GM19397 (cell line): Measurements from ENCODE around the gene METTL1.
"Not testable (repeated sequence)": the region's sequence is repeated elsewhere in the genome, so short reads cannot be mapped to it uniquely, and the experiment has no call there.

Experiments
- ATAC-seq: cut with Tn5 transposase; IDR thresholded peaks from one replicate; pipeline ENCODE4 v1.9.1; 2021; ENCODE audit warnings: mild to moderate bottlenecking, moderate library complexity; ENCODE audit not compliant: unreplicated experiment

The METTL1 gene

DNA sequence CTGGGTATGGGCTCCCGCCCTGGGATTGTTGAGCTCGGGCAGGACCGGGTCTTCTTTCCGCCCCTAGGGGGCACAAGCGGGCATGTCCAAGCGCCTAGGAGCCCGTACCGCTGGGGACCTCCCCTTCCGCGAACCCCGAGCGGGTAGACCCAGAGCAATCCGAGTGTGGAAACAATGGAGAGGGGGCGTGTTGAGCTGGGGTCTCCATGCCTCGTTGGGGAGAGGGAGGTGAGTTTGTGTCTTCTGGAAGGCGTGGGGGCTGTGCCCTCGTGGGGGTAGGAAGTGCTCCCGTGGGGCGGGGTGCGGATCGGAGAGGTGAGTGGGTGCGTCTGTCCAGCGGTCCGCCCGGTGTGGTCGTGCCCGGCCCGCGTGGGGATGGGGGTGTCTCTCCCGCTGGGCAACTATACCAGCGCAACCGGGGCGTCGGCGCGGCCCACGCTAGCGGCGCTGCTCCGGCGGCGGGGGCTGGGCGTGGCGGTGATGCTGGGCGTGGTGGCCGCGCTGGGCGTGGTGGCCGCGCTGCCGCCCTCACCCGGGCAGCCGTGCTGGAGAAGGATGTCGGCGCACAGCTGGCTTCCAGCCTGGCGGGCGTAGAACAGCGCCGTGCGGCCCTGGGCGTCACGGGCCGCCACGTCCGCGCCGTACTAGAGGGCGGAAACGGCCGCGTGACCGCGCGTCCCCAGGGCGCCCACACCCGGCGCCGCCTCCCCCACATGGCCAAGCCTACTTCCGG, 45.6 kb downstream of the METTL1 start:
- no peak for ATAC-seq

DNA sequence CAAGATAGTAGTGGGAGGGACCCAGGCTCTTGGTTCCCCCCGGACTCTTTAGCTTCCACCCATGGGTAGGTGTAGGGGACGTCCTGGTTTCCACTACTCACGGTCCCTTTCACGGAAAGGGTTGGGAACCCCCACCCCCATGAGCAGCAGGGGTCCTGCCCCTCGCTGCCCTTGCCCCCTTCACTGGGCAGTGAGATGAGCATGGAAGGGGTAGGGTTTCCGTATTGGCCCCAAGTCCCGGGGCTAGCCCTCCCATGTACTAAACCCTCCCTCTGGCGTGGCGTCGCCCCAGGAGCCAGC, 46.1 kb downstream of the METTL1 start:
- ATAC-seq: no peak

GRCh38 chr12:57724936-57725740, 46.8 kb downstream of the METTL1 start:
- no peak for ATAC-seq

DNA sequence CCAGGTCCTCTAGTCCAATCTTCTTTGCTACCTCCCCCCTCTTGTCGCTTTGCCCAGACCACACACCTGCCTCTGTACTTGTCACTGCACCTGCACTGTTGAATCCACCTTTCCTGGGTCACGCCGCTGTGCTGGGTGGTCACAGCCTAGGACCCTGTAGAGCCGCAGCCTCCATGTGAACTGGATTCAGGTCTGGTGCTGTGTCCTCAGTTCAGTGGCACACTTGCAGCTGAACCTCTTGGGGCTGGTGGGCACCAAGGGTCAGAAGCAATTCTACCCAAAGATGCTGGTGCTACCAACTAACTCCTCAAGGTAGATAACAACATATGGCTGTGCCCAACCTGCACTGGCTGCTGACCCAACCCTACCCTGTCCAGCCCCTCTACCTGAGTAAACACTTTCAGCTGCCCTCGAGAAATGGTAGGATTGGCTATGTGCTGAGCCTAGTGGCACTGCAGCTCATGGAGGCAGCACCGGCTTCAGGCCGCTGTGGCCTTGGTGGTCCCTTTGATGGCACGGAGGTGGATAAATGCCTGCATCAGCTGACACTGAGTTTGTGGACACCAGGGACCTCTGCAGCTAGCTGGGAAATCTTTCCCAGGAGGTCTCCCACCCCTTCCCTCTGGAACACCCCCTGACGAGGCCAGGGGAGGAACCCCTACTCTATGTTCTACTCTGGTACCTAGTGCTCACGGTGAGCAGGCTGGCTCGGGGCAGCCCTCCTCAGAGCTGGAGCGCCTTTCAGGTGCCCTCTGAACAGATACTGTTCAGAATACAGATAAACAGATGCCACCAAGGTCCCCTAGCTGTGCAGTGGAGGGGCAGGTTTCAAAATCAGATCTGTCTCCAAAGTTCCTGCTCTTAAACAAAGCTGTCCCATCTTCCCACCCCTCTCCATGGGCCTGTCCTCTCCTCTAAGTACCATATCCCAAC, 47.6 kb downstream of the METTL1 start:
- no peak for ATAC-seq

DNA sequence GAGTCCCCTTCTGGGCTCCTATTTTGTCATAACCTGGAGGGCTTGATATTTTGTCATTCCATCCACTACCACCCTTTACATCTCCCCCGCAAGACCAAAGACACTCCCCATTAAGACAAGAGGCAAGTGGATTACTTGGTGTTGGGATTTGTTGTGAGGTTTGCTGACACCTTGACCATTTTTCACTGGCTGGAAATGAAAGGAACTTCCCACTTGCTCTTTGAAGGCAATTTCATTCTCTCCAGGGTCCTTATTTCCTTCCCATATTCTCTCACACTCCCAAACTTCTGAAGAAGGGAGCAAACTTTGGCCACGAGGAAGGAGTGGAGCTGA, 48.3 kb downstream of the METTL1 start:
- no peak for ATAC-seq

- no peak for ATAC-seq
These were observed 48.9 kb downstream of the METTL1 start for GRCh38 chr12:57722716-57723629.

DNA sequence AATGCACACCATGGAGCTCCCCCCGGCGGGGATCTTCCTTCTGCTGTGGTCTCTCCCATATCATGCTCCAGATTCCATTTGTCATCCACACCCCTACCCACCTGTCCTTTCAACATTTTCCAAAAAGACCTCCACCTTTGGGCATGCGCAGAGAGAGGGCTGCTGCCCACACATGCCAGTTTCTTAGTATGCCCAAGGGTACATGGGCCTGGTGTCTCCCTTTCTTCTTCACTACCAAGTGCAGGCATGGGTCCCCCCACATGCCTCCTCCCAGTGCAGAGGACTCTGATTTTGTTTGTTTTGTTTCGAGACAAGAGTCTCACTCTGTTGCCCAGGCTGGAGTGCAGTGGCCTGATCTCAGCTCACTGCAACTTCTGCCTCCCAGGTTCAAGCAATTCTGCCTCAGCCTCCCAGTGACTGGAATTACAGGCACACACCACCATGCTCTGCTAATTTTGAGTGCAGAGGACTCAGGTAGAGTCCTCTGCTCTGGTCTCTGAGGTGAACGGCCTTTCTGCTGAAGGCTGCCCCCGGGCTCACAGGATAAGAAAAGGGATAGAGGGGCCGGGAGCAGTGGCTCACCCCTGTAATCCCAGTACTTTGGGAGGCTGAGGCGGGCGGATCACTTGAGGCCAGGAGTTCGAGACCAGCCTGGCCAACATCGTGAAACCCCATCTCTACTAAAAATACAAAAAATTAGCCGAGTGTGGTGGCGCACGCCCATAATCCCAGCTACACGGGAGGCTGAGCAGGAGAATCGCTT, 49.9 kb downstream of the METTL1 start:
- not testable (repeated sequence) for ATAC-seq

DNA sequence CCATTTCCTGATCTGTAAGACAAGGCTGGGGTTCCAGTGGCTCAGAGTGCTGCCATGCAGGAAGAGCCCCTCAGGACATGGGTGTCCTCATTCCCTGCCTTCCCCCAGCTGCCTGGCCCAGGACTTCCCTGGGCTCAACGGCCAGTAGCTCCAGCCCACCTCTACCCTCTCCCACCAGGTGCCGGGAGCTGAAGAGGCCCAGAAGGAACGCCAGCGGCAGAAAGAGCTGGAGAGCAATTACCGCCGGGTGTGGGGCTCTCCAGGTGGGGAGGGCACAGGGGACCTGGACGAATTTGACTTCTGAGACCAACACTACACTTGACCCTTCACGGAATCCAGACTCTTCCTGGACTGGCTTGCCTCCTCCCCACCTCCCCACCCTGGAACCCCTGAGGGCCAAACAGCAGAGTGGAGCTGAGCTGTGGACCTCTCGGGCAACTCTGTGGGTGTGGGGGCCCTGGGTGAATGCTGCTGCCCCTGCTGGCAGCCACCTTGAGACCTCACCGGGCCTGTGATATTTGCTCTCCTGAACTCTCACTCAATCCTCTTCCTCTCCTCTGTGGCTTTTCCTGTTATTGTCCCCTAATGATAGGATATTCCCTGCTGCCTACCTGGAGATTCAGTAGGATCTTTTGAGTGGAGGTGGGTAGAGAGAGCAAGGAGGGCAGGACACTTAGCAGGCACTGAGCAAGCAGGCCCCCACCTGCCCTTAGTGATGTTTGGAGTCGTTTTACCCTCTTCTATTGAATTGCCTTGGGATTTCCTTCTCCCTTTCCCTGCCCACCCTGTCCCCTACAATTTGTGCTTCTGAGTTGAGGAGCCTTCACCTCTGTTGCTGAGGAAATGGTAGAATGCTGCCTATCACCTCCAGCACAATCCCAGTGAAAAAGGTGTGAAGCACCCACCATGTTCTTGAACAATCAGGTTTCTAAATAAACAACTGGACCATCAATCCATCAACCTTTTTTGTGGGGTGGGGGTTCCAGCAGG, 51.0 kb downstream of the METTL1 start:
- no peak for ATAC-seq

GRCh38 chr12:57719777-57720605, 51.9 kb downstream of the METTL1 start:
- no peak for ATAC-seq

- ATAC-seq: no peak
These were observed 53.0 kb downstream of the METTL1 start for GRCh38 chr12:57718641-57719528.
